K562 (cell line): ENCODE results near the gene CRYBG2. TPM values are rescaled to one million over a fixed set of nuclear protein-coding genes. Genes with fewer than 3 reads are reported as not detected.
"Not testable (repeated sequence)": the region's sequence is repeated elsewhere in the genome, so short reads cannot be mapped to it uniquely, and the experiment has no call there.

Experiments used
- ARHGAP35 ChIP-seq: fragments of 450-650 bp; IDR thresholded peaks from 2 replicates; pipeline ENCODE4 v1.6.1; 2018; ENCODE audit not compliant: partially characterized antibody
- ARID1B ChIP-seq: fragments of 450-650 bp; IDR thresholded peaks from 2 replicates; pipeline ENCODE4 v1.6.1; 2016; ENCODE audit warnings: antibody characterized with exemption, mild to moderate bottlenecking, inconsistent platforms
- ASH1L ChIP-seq: fragments of 450-650 bp; IDR thresholded peaks from 2 replicates; pipeline ENCODE4 v1.6.1; 2018; ENCODE audit warnings: borderline replicate concordance, mild to moderate bottlenecking, low read depth; ENCODE audit not compliant: partially characterized antibody
- BACH1 ChIP-seq: fragments of 200-800 bp; sonication (Bioruptor generic); IDR thresholded peaks from 2 replicates; pipeline ENCODE4 v1.6.1; 2016; ENCODE audit warnings: missing genetic modification characterization, missing compliant biosample characterization
- CBFA2T2 ChIP-seq: fragments of 450-650 bp; conservative IDR thresholded peaks from 2 replicates; pipeline ENCODE4 v1.6.1; 2017; ENCODE audit warnings: mild to moderate bottlenecking
- CBFA2T3 ChIP-seq: fragments of 450-650 bp; IDR thresholded peaks from 2 replicates; pipeline ENCODE4 v1.6.1; 2017
- DPF2 ChIP-seq: fragments of 450-650 bp; IDR thresholded peaks from 2 replicates; pipeline ENCODE4 v1.6.1; 2016
- ETV6 ChIP-seq, 3 experiments: fragments of 150-350 bp in 1 of 3; sonication (generic) in 1 of 3; formaldehyde crosslinking in 1 of 3; IDR thresholded peaks; 2 replicates each; pipeline versions ENCODE4 v1.6.1 to v1.8.0; 2014 to 2022; ENCODE audit warnings: borderline replicate concordance in 2 of 3, low read depth in 2 of 3, antibody characterized with exemption in 1 of 3, low read length in 1 of 3, mild to moderate bottlenecking in 1 of 3, missing genetic modification reagents in 1 of 3
- FOSL1 ChIP-seq: fragments of 200-800 bp; sonication (Bioruptor generic); conservative IDR thresholded peaks from 2 replicates; pipeline ENCODE4 v1.6.1; 2016; ENCODE audit warnings: missing genetic modification characterization, missing compliant biosample characterization
- KAT7 ChIP-seq: sonication (generic); formaldehyde crosslinking; IDR thresholded peaks from 2 replicates; pipeline ENCODE4 v1.8.0; 2022; ENCODE audit warnings: missing genetic modification reagents, mild to moderate bottlenecking, borderline replicate concordance
- MTA2 ChIP-seq: fragments of 450-650 bp; IDR thresholded peaks from 2 replicates; pipeline ENCODE4 v1.6.1; 2016; ENCODE audit warnings: low read depth
- NR2C1 ChIP-seq, 2 experiments: fragments of 450-650 bp; IDR thresholded peaks; 2 replicates each; pipeline ENCODE4 v1.6.1; 2017; ENCODE audit warnings: mild to moderate bottlenecking in 2 of 2, antibody characterized with exemption in 1 of 2, inconsistent platforms in 1 of 2, missing compliant biosample characterization in 1 of 2, missing genetic modification characterization in 1 of 2
- PKNOX1 ChIP-seq: fragments of 450-650 bp; IDR thresholded peaks from 2 replicates; pipeline ENCODE4 v1.6.1; 2016
- PRDM10 ChIP-seq: fragments of 450-650 bp; IDR thresholded peaks from 2 replicates; pipeline ENCODE4 v1.6.1; 2018; ENCODE audit not compliant: partially characterized antibody
- SMAD4 ChIP-seq: fragments of 250-450 bp; sonication (Bioruptor Pico); conservative IDR thresholded peaks from 2 replicates; pipeline ENCODE4 v1.8.0; 2021; ENCODE audit warnings: inconsistent platforms, mild to moderate bottlenecking, moderate library complexity
- SMARCA4 ChIP-seq: fragments of 450-650 bp; IDR thresholded peaks from 2 replicates; pipeline ENCODE4 v1.6.1; 2016
- SPI1 ChIP-seq: IDR thresholded peaks from 2 replicates; pipeline ENCODE4 v1.6.1; 2011; ENCODE audit warnings: low read depth, low read length, control low read depth, borderline replicate concordance
- STAT5A ChIP-seq: IDR thresholded peaks from 2 replicates; pipeline ENCODE4 v1.6.1; 2012; ENCODE audit warnings: low read length, inconsistent platforms, borderline replicate concordance
- TEAD1 ChIP-seq, 2 experiments: fragments of 450-650 bp in 1 of 2; sonication (generic) in 1 of 2; formaldehyde crosslinking; IDR thresholded peaks; 2 replicates each; pipeline versions ENCODE4 v1.4.0 to v1.8.0; 2020 to 2022; ENCODE audit warnings: mild to moderate bottlenecking in 2 of 2, missing genetic modification reagents in 1 of 2
- ZBTB9 ChIP-seq: fragments of 450-650 bp; formaldehyde crosslinking; IDR thresholded peaks from 2 replicates; pipeline ENCODE4 v1.4.0; 2020; ENCODE audit warnings: mild to moderate bottlenecking, moderate library complexity
- ZNF316 ChIP-seq: fragments of 450-650 bp; IDR thresholded peaks from 2 replicates; pipeline ENCODE4 v1.6.1; 2016
- ZNF76 ChIP-seq: fragments of 250-450 bp; sonication (Bioruptor Pico); IDR thresholded peaks from 2 replicates; pipeline ENCODE4 v1.4.0; 2020; ENCODE audit warnings: mild to moderate bottlenecking, moderate library complexity, borderline replicate concordance
- polyA plus RNA-seq, 8 experiments: library from polyadenylated mRNA; depleted of rRNA in 4 of 8; stranded (reverse) in 5 of 8; unstranded in 3 of 8; fragments of >200 nt; fragmentation: Nextera tagmentation in 2 of 8; fragmentation: Illumina TruSeq in 1 of 8; extraction: Ambion mirVana in 2 of 8; extraction: Trizol in 1 of 8; gene quantifications; 2 replicates each; pipeline versions ENCODE4 v1.2.1 to v1.2.3, GENCODE V29; 2011 to 2014; ENCODE audit warnings: inconsistent platforms in 1 of 8, missing spikeins in 1 of 8
- total RNA-seq, 7 experiments: library from RNA; depleted of rRNA in 6 of 7; stranded (reverse); fragments of >200 nt in 6 of 7; fragmentation: Illumina TruSeq in 2 of 7; extraction: Trizol in 2 of 7; gene quantifications; 2 replicates each; pipeline versions ENCODE4 v1.2.1 to v1.2.3, GENCODE V29; 2011 to 2021; ENCODE audit warnings: low replicate concordance in 1 of 7

The CRYBG2 gene
- total and polyA plus RNA-seq, 9 of the 15 experiments (the other 6 are each of a cell fraction or from before 2014, with no cell fraction given), result 0.39 to 8.5 (median 3.7) TPM

GRCh38 chr1:26307966-26308899 lies 45.7 kb downstream of the CRYBG2 start (continued):
- peak; percentile 64 for TF ChIP-seq PRDM10
- TF ChIP-seq SMAD4 (CRISPR knock-in tag), result peak; percentile 40
- TF ChIP-seq SPI1, result peak; percentile 78
- TF ChIP-seq NR2C1 (IDR thresholded peaks at IDR 0.05); ETV6 (CRISPR knock-in tag; IDR thresholded peaks at IDR 0.05; ENCODE audit: borderline replicate concordance): not testable (repeated sequence)
- TF ChIP-seq NR2C1 (tag; IDR thresholded peaks at IDR 0.05), result peak; percentile 55
- TF ChIP-seq ARHGAP35, result peak; percentile 11
- peak; percentile 53 for TF ChIP-seq STAT5A
- peak; percentile 50; the same call in 1 of the 2 replicates for TF ChIP-seq ZNF76 (CRISPR knock-in tag)
- TF ChIP-seq KAT7 (CRISPR knock-in tag), result peak; percentile 68; the same call in 1 of the 2 replicates
- peak; percentile 14; the same call in 1 of the 2 replicates for TF ChIP-seq ZNF316
- TF ChIP-seq CBFA2T2, result peak; percentile 63; the same call in 1 of the 2 replicates
- TF ChIP-seq ETV6 (IDR thresholded peaks at IDR 0.05; ENCODE audit: borderline replicate concordance in 1 of 2, low read depth in 2 of 2, low read length in 1 of 2), result 0 out of 4 replicates have a peak, but pooled peaks of 1 of the 2 experiments have one; percentile 38
- TF ChIP-seq ARID1B, result peak; percentile 81
- peak; percentile 40; the same call in 1 of the 2 replicates for TF ChIP-seq PKNOX1
- peak; percentile 70; the same call in 1 of the 2 replicates for TF ChIP-seq ZBTB9 (CRISPR knock-in tag)
- peak; percentile 86 for TF ChIP-seq DPF2
- TF ChIP-seq TEAD1 (CRISPR knock-in tag; IDR thresholded peaks at IDR 0.05), result peak in 1 of 2 experiments; percentile 27; a peak in 1 of 4 replicates
- TF ChIP-seq BACH1 (tag), result peak; percentile 76
- peak; percentile 80 for TF ChIP-seq CBFA2T3
- peak; percentile 86 for TF ChIP-seq SMARCA4
- TF ChIP-seq FOSL1 (tag), result peak; percentile 12
- TF ChIP-seq ASH1L, result peak; percentile 29
- TF ChIP-seq MTA2, result peak; percentile 50; the same call in 1 of the 2 replicates
